LNCAP (cell line): Measurements from ENCODE around the gene ATP6V0B.

Experiments used
- CTCF ChIP-seq: fragments of 450-650 bp; IDR thresholded peaks from 2 replicates; pipeline ENCODE4 v1.5.1; 2017; ENCODE audit warnings: mild to moderate bottlenecking

Gene ATP6V0B

GRCh38 chr1:44024903-44025525, 50.3 kb downstream of the ATP6V0B start:
- TF ChIP-seq CTCF: no peak

- TF ChIP-seq CTCF: no peak
Observed at GRCh38 chr1:44025816-44026215, 51.1 kb downstream of the ATP6V0B start.

GRCh38 chr1:44027320-44027719, 52.6 kb downstream of the ATP6V0B start:
- no peak for TF ChIP-seq CTCF
